Measurements from ENCODE around the gene GRB10. TPM values are rescaled to one million over a fixed set of nuclear protein-coding genes. Genes with fewer than 3 reads are reported as not detected.

GRB10 gene
- total and polyA plus RNA-seq, 2 of the 8 experiments (the other 6 are each of a cell fraction or from before 2014, with no cell fraction given), result 35.7 to 97.0 TPM

- Histone ChIP-seq H3K18ac (ENCODE audit: extremely low read depth, low read length) (no peak overlapping the region), H4K91ac (replicated peaks; ENCODE audit: insufficient read length, low read length) (no peak overlapping the region), H3K27me3 (replicated peaks in 1 of 4; ENCODE audit: control insufficient read depth in 3 of 4, extremely low read depth in 1 of 4, insufficient read depth in 3 of 4, low read length in 3 of 4) (no peaks in the 10 kb centered on the region), H3K4me2 (ENCODE audit: insufficient read depth in 1 of 2, low read depth in 2 of 2, low read length in 2 of 2) (no peak overlapping the region), H3K79me2 (ENCODE audit: control insufficient read depth in 1 of 2, insufficient read depth in 2 of 2, low read length in 2 of 2) (no peaks in the 10 kb centered on the region), H3K14ac (ENCODE audit: insufficient read length) (no peak overlapping the region), H2BK120ac (replicated peaks; ENCODE audit: low read depth, low read length) (no peak overlapping the region), H3K27ac (ENCODE audit: low read depth, low read length) (no peak overlapping the region), H3K9ac (replicated peaks in 1 of 4; ENCODE audit: extremely low read depth in 1 of 4, low read depth in 3 of 4, low read length in 3 of 4) (no peak overlapping the region), H4K8ac (ENCODE audit: extremely low read depth, insufficient read depth, low read length) (no peak overlapping the region), H2BK15ac (ENCODE audit: low read length) (no peak overlapping the region), H2BK12ac (ENCODE audit: low read depth, low read length) (no peak overlapping the region), H3K4me3 (ENCODE audit: extremely low read depth in 1 of 4, insufficient read depth in 2 of 4, low read depth in 3 of 4, low read length in 4 of 4) (no peak overlapping the region), H3K4me1 (replicated peaks in 1 of 4; ENCODE audit: control insufficient read depth in 3 of 4, insufficient read depth in 4 of 4, low read length in 3 of 4) (no peaks in the 10 kb centered on the region; a peak in 1 of 7 replicates), H3K23ac (ENCODE audit: insufficient read length) (no peak overlapping the region), H4K20me1 (replicated peaks in 1 of 2; ENCODE audit: control insufficient read depth in 1 of 2, insufficient read depth in 2 of 2, low read length in 2 of 2) (peaks cover 0 to 2% of the 10 kb centered on the region in 2 experiments), H2AFZ (ENCODE audit: low read length) (no peak overlapping the region), H3K23me2 (ENCODE audit: low read depth, low read length) (no peaks in the 10 kb centered on the region), H2AK5ac (ENCODE audit: low read depth, low read length) (no peak overlapping the region), H2BK20ac (ENCODE audit: low read length) (no peak overlapping the region), H3K36me3 (ENCODE audit: control insufficient read depth in 2 of 4, insufficient read depth in 4 of 4, low read length in 3 of 4) (peaks cover 3 to 17% (median 15%) of the 10 kb centered on the region in 4 experiments; a peak in 7 of 8 replicates), H3K4ac (replicated peaks; ENCODE audit: insufficient read length, low read depth, low read length) (no peak overlapping the region), H3K79me1 (ENCODE audit: low read depth, low read length) (peaks cover 2% of the 10 kb centered on the region; the same call in 1 of the 2 replicates), H2BK5ac (ENCODE audit: low read depth, low read length) (no peak overlapping the region), H3K9me3 (ENCODE audit: insufficient read depth in 2 of 2, low read depth in 1 of 2, low read length in 1 of 2) (no peaks in the 10 kb centered on the region), H4K5ac (ENCODE audit: insufficient read length, low read depth, low read length) (no peak overlapping the region), H3K56ac (replicated peaks; ENCODE audit: insufficient read length, low read depth, low read length) (no peak overlapping the region)
- DNase-seq (ENCODE audit: low read depth in 1 of 2, low spot score in 2 of 2) (no peak), FAIRE-seq (no peak)
- 88% methylated on average over 4 of the region's 4 CpGs; no CpG with 5 or more reads in 1 of the 2 experiments for WGBS, 2 experiments (ENCODE audit: extremely low coverage in 1 of 2, insufficient coverage in 1 of 2, insufficient read length in 1 of 2, insufficient replicate concordance in 2 of 2, low coverage in 1 of 2, low lambda C conversion rate in 2 of 2, missing lambda C conversion rate in 1 of 2)
- TF ChIP-seq KDM5A (IDR thresholded peaks at IDR 0.05; ENCODE audit: low read length) (no peak), RAD21 (IDR thresholded peaks at IDR 0.05 in 1 of 2, conservative IDR thresholded peaks at IDR 0.05 in 1 of 2; ENCODE audit: low read depth in 2 of 2, low read length in 2 of 2) (no peak), CEBPB (IDR thresholded peaks at IDR 0.05; ENCODE audit: low read depth, low read length) (no peak), GABPA (IDR thresholded peaks at IDR 0.05; ENCODE audit: borderline replicate concordance, insufficient read depth, low read length) (no peak), SIN3A (conservative IDR thresholded peaks at IDR 0.05 in 1 of 2, IDR thresholded peaks at IDR 0.05 in 1 of 2; ENCODE audit: low read depth in 1 of 2, low read length in 2 of 2) (no peak), SIRT6 (IDR thresholded peaks at IDR 0.05; ENCODE audit: low read length) (no peak), RBBP5 (IDR thresholded peaks at IDR 0.05; ENCODE audit: borderline replicate concordance, low read depth, low read length) (no peak), CREB1 (IDR thresholded peaks at IDR 0.05) (no peak), BCL11A (IDR thresholded peaks at IDR 0.05; ENCODE audit: low read depth in 2 of 2, low read length in 2 of 2) (no peak)
- ChIA-PET CTCF (ENCODE audit: partially characterized antibody) (interaction anchor here (0.9 to 4.7 kb wide), 16 partner anchors 8 to 565 kb away, joined by 3 to 33 read pairs (median 4); no protein-coding TSS in a partner anchor), POLR2A (ENCODE audit: partially characterized antibody) (no interaction called here)
These were observed 186.2 kb downstream of the GRB10 start for GRCh38 chr7:50596484-50596883.

Measured in H1 (cell line).